SJSA1 (cell line): Measurements from ENCODE around the gene EIF4A3. TPM values are rescaled to one million over a fixed set of nuclear protein-coding genes. Genes with fewer than 3 reads are reported as not detected.
"Not testable (repeated sequence)": the region's sequence is repeated elsewhere in the genome, so short reads cannot be mapped to it uniquely, and the experiment has no call there.

Experiments
- DNase-seq, 2 experiments: peaks; one replicate each; pipeline ENCODE4 v3.0.0-alpha.2; 2015 to 2020; ENCODE audit warnings: low spot score in 2 of 2, low read depth in 1 of 2
- H3K27ac ChIP-seq: fragments of 250-450 bp; sonication (Bioruptor Pico); 2 replicates; pipeline ENCODE4 v1.5.1; 2020; ENCODE audit warnings: mild to moderate bottlenecking, moderate library complexity
- H3K27me3 ChIP-seq: fragments of 250-450 bp; sonication (Bioruptor Pico); replicated peaks from 2 replicates; pipeline ENCODE4 v1.5.1; 2020; ENCODE audit warnings: mild to moderate bottlenecking, moderate library complexity
- H3K36me3 ChIP-seq: fragments of 250-450 bp; sonication (Bioruptor Pico); 2 replicates; pipeline ENCODE4 v1.5.1; 2020; ENCODE audit warnings: mild to moderate bottlenecking
- H3K4me1 ChIP-seq: fragments of 250-450 bp; sonication (Bioruptor Pico); replicated peaks from 2 replicates; pipeline ENCODE4 v1.6.1; 2021; ENCODE audit warnings: mild to moderate bottlenecking
- H3K4me3 ChIP-seq: fragments of 250-450 bp; sonication (Bioruptor Pico); 2 replicates; pipeline ENCODE4 v1.5.1; 2020; ENCODE audit warnings: mild to moderate bottlenecking
- H3K9me3 ChIP-seq: fragments of 250-450 bp; sonication (Bioruptor Pico); replicated peaks from 2 replicates; pipeline ENCODE4 v1.5.1; 2020; ENCODE audit warnings: mild to moderate bottlenecking
- total RNA-seq: library from RNA; depleted of rRNA; stranded (reverse); fragments of >200 nt; shearing (Covaris generic); gene quantifications from 2 replicates; pipeline ENCODE4 v1.2.3, GENCODE V29; 2014

Gene EIF4A3
- total RNA-seq, 1 experiment from 2014 or later = 192 TPM

GRCh38 chr17:80166446-80166845, 19.5 kb upstream of the EIF4A3 start:
- DNase-seq = no peak
- H3K27me3 ChIP-seq = peaks cover 7% of the 10 kb centered on the region; the same call in 1 of the 2 replicates
- no peak overlapping the region for H3K27ac ChIP-seq
- no peaks in the 10 kb centered on the region for H3K9me3 ChIP-seq
- no peaks in the 10 kb centered on the region for H3K4me1 ChIP-seq
- H3K4me3 ChIP-seq = no peak overlapping the region
- H3K36me3 ChIP-seq = no peaks in the 10 kb centered on the region

GRCh38 chr17:80164185-80164584, 17.3 kb upstream of the EIF4A3 start:
- Histone ChIP-seq H3K4me3 (no peak overlapping the region), H3K27ac (no peak overlapping the region), H3K27me3 (peaks cover 7% of the 10 kb centered on the region; the same call in 1 of the 2 replicates), H3K9me3 (no peaks in the 10 kb centered on the region), H3K36me3 (no peaks in the 10 kb centered on the region), H3K4me1 (no peaks in the 10 kb centered on the region)
- DNase-seq = no peak

GRCh38 chr17:80163336-80163735, 16.4 kb upstream of the EIF4A3 start:
- Histone ChIP-seq H3K27ac (no peak overlapping the region), H3K27me3 (peaks cover 7% of the 10 kb centered on the region; the same call in 1 of the 2 replicates)

GRCh38 chr17:80160536-80160935, 13.6 kb upstream of the EIF4A3 start:
- Histone ChIP-seq H3K4me1 (no peaks in the 10 kb centered on the region), H3K36me3 (no peaks in the 10 kb centered on the region), H3K27ac (no peak overlapping the region), H3K4me3 (no peak overlapping the region), H3K27me3 (peaks cover 7% of the 10 kb centered on the region; the same call in 1 of the 2 replicates), H3K9me3 (peaks cover 6% of the 10 kb centered on the region; the same call in 1 of the 2 replicates)
- no peak for DNase-seq

More at GRCh38 chr17:80163336-80163735, 16.4 kb upstream of the EIF4A3 start:
- Histone ChIP-seq H3K36me3 (no peaks in the 10 kb centered on the region), H3K4me3 (no peak overlapping the region), H3K4me1 (no peaks in the 10 kb centered on the region), H3K9me3 (no peaks in the 10 kb centered on the region)
- no peak for DNase-seq

GRCh38 chr17:80158846-80159245, 11.9 kb upstream of the EIF4A3 start:
- Histone ChIP-seq H3K4me1 (no peaks in the 10 kb centered on the region), H3K27me3 (0 out of 2 replicates have a peak, but pooled peaks cover 4% of the 10 kb centered on the region)
- no peak for DNase-seq

GRCh38 chr17:80155600-80155999, 8.7 kb upstream of the EIF4A3 start:
- not testable (repeated sequence) for H3K36me3 ChIP-seq, H3K4me3 ChIP-seq, H3K27ac ChIP-seq, H3K4me1 ChIP-seq, DNase-seq, H3K27me3 ChIP-seq
- peaks cover 13% of the 10 kb centered on the region; the same call in 1 of the 2 replicates for H3K9me3 ChIP-seq

More at GRCh38 chr17:80158846-80159245, 11.9 kb upstream of the EIF4A3 start:
- Histone ChIP-seq H3K4me3 (no peak overlapping the region), H3K9me3 (peaks cover 6% of the 10 kb centered on the region; the same call in 1 of the 2 replicates), H3K36me3 (no peaks in the 10 kb centered on the region), H3K27ac (no peak overlapping the region)

- Histone ChIP-seq H3K4me1 (peaks cover 8% of the 10 kb centered on the region), H3K4me3 (no peak overlapping the region), H3K27ac (no peak overlapping the region), H3K36me3 (no peaks in the 10 kb centered on the region), H3K27me3 (no peaks in the 10 kb centered on the region), H3K9me3 (peaks cover 13% of the 10 kb centered on the region; the same call in 1 of the 2 replicates)
- DNase-seq = no peak
These were observed 7.2 kb upstream of the EIF4A3 start for GRCh38 chr17:80154166-80154565.

GRCh38 chr17:80153004-80153403, 6.1 kb upstream of the EIF4A3 start:
- Histone ChIP-seq H3K27me3 (no peaks in the 10 kb centered on the region), H3K4me3 (no peak overlapping the region), H3K36me3 (peaks cover 3% of the 10 kb centered on the region), H3K9me3 (peaks cover 13% of the 10 kb centered on the region; the same call in 1 of the 2 replicates), H3K27ac (no peak overlapping the region), H3K4me1 (peaks cover 11% of the 10 kb centered on the region)
- DNase-seq = no peak

GRCh38 chr17:80152081-80152702, 5.3 kb upstream of the EIF4A3 start:
- no peaks in the 10 kb centered on the region for H3K27me3 ChIP-seq
- no peak overlapping the region for H3K4me3 ChIP-seq
- peaks cover 13% of the 10 kb centered on the region; the same call in 1 of the 2 replicates for H3K9me3 ChIP-seq
- DNase-seq = no peak
- peaks cover 8% of the 10 kb centered on the region for H3K36me3 ChIP-seq
- H3K27ac ChIP-seq = no peak overlapping the region
- H3K4me1 ChIP-seq = peaks cover 12% of the 10 kb centered on the region

GRCh38 chr17:80151333-80151732, 4.4 kb upstream of the EIF4A3 start:
- peak in 1 of 2 experiments; percentile 24 for DNase-seq
- peaks cover 12% of the 10 kb centered on the region; the same call in 1 of the 2 replicates for H3K9me3 ChIP-seq
- peaks cover 12% of the 10 kb centered on the region for H3K4me1 ChIP-seq
- peaks cover 13% of the 10 kb centered on the region for H3K36me3 ChIP-seq
- no peak overlapping the region for H3K4me3 ChIP-seq
- H3K27me3 ChIP-seq = no peaks in the 10 kb centered on the region
- H3K27ac ChIP-seq = no peak overlapping the region

GRCh38 chr17:80146121-80147034, 550 bp downstream of the EIF4A3 start:
- Histone ChIP-seq H3K4me1 (peaks cover 21% of the 10 kb centered on the region), H3K36me3 (peaks cover 55% of the 10 kb centered on the region), H3K9me3 (no peaks in the 10 kb centered on the region), H3K27ac (peak overlapping the region; percentile 41), H3K4me3 (peak overlapping the region; percentile 84), H3K27me3 (no peaks in the 10 kb centered on the region)
- DNase-seq = peak in 1 of 2 experiments; percentile 50

- H3K27me3 ChIP-seq = no peaks in the 10 kb centered on the region
- H3K4me1 ChIP-seq = peaks cover 17% of the 10 kb centered on the region
- no peak overlapping the region for H3K27ac ChIP-seq
- peaks cover 65% of the 10 kb centered on the region for H3K36me3 ChIP-seq
- peak overlapping the region; percentile 84 for H3K4me3 ChIP-seq
- no peak for DNase-seq
- H3K9me3 ChIP-seq = no peaks in the 10 kb centered on the region
These were observed 1.6 kb downstream of the EIF4A3 start for GRCh38 chr17:80145076-80146075.

GRCh38 chr17:80142929-80143328, 4.0 kb downstream of the EIF4A3 start:
- Histone ChIP-seq H3K9me3 (no peaks in the 10 kb centered on the region), H3K27ac (no peak overlapping the region), H3K4me1 (peaks cover 13% of the 10 kb centered on the region), H3K4me3 (no peak overlapping the region), H3K36me3 (peaks cover 87% of the 10 kb centered on the region), H3K27me3 (no peaks in the 10 kb centered on the region)
- no peak for DNase-seq
